GM04503 (cell line): ENCODE measurements around the gene GDPD4.

Experiments used
- DNase-seq: peaks from one replicate; pipeline ENCODE4 v3.0.0-alpha.2; 2012; ENCODE audit warnings: low read depth

Gene GDPD4

DNA sequence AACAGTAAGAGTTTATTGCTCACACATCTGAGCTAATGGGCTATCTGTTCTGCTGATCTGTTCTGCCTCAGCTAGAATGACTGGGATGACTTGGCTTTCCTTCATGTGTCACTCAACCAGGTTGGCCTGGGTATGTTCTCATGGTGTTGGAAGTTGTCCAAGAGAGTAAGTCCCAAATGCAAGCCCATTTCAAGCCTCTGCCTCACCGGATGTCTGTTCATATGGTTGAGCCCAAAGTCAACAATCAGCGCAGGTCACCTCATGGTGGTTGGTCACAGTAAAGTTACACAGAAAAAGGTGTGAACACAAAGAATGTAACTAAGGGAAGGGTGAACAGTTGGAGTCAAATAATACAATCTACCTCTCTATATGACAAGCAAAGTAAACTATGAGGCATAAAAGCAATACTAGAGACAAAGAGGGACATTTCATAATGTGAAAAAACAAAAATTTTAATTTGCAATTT is 1.9 kb downstream of the GDPD4 start:
- no peak for DNase-seq

DNA sequence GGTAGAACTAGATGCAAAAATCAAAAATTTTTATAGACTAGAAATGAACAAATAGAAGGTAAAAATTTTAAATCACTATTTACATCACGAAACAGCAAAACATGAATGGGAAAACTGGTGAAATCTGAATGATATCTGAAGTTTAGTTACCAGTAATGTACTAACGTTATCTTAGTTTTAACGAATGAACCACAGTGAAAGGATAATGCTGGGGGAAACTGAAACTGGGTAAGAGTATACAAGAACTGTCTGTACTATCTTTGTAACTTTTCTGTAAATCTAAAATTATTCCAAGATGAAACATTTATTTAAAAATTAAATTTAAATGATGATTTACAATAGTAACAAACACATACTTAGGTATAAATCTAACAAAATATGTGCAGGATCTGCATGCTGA is 7.4 kb downstream of the GDPD4 start:
- no peak for DNase-seq

DNA sequence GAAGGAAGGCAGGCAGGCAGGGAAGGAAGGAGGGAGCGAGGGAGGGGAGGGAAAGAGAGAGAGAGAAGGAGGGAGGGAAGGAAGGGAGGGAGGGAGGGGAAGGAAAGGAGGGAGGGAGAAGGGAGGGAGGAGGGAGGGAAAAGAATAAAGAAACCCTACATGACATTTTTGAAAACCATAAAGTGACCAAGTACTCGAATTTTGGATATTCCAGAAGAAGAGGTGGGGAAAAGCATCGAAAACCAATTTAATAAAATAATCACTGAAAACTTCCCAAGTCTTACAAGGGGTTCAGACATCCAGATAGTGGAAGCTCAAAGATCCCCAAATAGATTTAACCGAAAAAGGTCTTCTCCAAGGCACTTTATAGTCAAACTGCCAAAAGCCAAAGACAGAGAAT is 11.7 kb downstream of the GDPD4 start:
- no peak for DNase-seq

DNA sequence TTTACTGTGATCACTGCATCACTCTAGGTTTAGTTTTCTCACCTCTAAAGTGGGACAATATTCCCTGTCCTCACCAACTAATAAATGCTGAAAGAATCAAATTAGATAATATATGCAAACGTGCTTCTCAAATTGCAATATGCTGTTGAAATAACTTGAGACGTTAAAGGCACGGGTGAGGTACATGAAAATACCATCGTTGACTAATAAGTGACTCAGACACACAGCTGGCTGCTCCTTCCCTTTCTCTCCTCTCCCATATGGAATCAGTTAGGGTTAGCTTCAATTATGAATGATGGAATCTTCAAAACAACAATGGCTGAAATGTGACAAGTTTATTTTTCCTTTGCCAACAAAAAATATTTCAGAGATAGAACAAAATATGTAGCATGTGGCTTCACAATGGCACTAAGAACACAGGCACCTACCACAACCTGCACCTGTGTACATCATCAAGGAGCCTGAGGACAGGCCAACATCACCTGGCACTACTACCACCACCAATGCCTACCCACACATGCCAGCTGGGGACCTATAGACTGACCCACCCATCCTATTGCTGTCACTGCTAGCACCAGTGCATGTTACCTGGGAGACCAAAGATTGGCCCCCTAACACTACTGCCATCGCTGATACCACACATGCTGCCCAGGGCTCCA is 13.7 kb downstream of the GDPD4 start:
- DNase-seq: peak; percentile 67

DNA sequence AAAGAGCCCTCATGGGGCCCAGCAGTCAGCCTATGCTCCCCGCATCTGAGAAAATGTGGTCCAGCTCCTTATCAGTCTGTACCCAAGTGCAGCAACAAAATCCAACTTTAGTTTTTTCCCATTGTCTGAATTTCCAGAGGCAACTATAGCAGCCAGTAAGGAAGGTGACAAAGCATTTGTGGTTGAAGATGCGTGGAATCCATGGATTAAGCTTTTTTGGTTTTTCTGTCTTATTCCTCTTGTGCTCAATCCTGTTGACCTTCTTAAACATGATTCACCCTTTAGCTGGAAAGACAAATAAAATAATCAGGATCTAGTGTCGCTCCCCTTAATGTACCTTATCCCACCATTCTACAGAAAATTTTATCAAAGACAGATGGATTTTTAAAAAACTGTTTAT is 14.3 kb downstream of the GDPD4 start:
- DNase-seq: no peak

DNA sequence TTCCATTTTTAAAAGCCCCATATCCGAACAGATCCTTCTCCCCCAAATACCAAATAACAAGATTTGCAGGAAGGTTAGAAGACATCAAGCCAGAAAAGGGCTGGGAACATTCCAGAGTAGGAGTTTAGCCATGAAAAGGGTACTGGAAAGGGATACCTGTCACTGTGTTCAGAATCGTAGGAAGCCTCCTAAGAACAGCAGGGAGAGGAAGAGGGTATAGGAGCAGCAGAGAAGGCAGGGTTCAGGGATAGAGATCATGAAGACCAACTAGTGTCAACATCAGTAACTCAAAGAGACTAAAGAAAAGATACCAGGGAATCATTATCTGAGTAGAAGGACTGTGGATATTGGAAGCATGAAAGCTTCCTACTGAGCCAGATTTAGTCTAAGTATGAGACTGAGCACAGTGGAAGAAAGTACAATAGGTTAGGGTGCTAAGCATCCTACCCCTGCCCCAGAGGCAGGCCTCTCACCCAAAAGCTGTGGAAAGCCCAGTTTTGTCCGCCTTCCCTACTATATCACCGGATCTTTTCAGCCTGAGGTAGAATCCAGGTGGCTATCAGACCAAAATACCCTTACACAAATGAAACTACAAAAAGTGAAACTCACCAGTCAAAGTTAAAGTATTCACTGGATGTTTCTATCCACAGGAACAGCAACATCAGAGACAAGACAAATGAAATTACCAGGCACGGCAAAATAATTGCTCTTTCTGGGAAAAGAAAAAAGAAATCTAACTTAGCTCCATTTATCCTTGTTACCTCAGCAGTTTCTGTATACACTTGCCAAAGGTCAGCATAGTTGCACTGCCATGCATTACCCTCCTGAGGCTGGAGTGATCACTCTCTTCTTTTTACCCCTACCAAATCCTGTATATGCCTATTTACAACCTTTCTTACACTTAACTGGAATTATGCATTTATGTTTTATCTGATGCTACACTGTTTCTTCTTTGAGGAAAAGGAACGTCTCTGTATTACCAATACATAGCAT is 16.7 kb downstream of the GDPD4 start:
- DNase-seq: no peak

DNA sequence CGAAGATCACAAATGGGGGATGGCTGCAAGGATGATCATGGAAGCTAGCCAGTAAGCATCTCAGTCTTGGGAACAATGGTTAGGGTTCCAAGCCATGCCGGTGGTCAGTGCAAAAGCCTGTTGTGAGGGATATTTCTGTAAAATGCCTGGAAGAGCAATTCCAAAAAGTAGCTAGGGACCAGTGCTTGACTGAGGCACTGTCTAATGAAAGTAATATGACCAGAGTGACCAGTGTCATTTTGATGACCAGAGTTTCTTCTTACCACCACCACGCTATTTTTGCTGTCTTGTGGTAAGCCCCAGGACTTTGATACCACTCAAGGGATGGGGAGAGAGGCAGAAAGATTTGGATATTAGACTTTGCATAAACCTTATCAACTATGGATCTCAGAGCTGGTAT is 18.4 kb downstream of the GDPD4 start:
- DNase-seq: no peak

DNA sequence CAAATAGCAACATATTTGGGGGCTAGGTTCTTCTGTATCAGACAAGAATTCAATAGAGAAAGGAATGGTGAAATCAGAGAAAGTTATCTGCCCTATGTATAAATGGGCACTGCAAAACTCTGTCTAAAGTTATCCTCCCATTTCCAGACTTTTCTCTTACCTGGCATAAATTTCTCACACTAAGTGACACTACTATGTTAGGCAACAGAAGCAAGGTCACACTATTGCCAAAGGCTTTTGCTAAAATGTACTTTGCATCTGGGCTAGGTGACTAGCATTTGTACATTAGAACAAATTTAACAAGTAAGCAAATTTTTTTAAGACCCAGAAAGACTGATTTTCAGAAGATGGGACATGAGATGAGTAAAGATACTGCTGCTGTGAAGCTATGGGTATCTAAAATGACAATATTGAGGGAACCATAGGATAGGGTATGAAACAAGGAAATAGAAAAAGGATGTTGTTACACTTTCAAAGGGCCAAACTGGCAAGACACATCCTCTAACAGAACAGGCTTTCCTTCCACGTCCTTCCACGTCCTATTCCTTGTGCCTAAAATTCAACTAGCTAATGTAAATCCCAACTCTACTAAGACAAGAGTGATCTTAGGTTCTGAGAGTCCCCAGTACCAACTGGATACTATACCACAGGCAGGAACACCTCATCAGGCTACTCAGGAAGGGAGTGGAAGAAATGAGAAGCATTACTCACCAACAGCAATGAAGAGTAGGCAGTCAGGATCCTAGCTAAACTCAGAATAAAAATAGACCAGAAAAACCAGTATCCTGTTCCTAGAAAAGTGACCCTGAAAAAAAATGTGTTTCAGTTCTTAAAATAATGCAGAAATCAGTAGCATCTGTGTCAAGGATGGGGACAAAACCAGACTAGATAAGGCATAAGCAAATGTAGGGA is 22.6 kb downstream of the GDPD4 start:
- no peak for DNase-seq

DNA sequence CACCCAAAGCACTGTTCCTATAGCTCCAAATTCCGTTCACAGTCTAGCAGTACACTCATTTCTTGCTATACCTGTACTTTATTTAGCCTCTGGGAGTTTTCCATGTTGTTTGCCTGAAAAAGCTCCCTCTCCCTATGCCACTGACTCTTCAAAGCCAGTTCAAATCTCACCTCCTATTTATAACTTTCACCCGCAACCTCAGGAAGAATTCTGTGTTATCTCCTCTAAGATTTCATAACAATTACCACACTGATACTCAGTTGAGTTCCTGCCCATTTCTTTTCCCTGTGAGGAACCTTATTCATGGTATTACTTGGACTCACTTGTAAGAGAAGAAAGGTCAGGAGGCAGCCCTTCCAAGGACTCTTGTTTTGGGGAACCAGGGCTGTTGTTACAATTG is 25.2 kb downstream of the GDPD4 start:
- DNase-seq: no peak

DNA sequence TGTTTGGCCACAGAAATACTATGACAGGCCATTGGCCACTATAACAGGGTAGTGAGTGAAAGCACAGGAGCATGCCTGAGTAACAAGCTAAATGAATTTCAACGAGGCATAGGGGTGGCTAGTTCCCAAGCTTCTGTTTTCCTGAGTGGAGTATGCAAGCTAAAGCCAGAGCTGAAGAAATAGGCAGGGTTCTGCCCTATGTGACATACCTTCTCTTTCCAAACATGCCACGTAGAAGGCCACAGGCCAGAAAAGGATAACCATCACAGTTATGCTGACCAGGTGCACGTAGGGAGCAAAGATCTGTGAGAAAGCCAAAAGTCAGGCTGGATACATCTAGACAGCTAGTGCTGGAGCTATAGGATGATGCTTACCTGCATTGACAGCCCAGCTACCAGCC is 30.6 kb downstream of the GDPD4 start:
- DNase-seq: no peak

DNA sequence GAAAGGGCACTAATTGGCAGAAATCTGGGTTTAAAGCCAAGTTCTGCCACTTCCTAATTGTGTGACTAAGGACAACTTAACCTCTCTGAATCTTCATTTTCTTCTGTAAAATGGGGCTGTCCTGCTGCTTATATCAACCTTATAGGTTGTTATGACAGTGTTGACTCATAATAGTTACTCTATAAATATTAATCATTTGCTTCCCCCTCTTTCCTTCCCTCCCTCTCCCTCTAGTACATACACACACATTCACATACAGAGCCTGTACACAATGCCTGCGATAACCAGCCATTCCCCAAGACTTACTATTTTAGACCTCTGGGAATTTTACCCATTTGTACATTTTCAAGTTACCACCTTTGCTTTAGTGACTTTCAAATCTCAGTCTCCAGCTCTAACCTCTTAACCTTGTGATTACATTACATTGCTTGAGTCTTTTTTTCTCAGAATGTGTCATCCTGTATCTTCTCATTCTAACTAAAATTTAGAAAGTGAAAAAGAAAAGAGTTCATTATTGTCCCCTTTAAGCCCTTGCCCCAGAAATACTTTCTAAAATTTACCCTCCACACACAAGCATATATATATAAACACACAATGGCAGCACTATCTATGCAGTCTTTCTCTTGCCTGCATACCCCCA is 31.9 kb downstream of the GDPD4 start:
- no peak for DNase-seq

DNA sequence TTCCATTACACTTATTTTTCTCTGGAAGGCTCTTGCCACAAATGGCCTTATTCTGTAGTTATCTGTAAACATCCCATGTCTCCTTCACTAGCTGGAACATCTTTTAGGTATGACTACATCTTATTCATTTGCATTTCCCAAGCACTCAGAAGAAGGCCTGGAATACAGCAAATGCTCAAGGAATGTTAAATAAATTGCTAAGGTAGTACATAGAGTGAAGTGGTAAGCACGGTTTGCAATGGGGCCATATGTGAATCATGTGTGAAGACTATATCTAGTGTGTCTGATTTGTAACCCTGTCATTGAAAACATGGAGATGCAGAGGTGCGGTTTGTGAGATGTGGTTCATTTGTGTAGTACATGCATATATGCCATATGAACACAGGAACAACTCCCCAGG is 33.5 kb downstream of the GDPD4 start:
- DNase-seq: peak; percentile 70

DNA sequence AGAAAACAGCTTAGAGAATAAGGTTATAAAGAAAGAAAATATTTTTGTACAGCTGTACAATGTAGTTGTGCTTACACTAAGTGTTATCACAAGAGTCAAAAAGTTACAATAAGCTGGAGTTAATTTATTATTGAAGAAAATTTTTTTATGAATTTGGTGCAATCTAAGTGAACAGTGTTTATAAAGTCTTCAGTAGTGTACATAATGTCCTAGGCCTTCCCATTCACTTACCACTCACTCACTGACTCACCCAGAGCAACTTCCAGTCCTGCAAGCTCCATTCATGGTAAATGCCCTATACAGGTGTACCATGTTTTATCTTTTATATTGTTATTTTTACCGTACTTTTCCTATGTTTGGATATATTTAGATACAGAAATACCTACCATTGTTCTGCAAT is 34.7 kb downstream of the GDPD4 start:
- DNase-seq: no peak

DNA sequence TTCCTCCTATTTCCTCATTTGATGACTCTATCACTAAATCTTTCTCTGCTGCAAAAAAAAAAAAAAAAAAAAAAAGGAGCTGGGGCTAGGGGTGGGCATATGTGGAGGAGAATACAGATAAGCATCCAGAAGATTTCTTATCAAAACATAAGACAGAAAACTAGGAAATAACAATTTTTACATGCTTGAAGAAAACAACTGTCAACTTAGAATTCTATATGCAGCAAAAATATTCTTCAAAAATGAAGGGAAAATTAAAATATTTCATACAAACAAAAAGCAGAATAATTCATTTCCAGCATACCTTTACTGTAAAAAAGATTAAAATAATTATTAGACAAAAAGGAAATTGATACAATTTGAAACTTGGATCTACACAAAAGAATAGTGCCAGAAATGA is 38.7 kb downstream of the GDPD4 start:
- DNase-seq: no peak

DNA sequence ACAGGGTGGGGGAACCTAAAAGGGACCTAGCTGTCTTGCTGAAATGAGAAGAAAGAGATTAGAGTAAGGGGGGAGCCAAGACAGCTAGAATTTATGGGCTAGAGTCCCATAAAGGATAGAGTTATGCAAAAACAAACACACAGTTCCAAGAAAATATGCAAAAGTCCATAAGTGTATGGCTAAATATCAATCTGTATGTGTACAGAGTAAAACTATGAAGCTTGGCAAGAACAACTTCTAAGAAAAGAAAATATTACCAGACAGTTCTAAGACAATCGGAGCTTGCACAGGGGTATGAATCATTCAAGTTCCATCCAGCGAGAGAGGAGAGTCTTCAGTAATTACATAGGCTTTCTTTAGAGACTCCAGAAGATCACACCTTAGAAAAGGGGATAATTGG is 41.8 kb downstream of the GDPD4 start:
- DNase-seq: no peak

DNA sequence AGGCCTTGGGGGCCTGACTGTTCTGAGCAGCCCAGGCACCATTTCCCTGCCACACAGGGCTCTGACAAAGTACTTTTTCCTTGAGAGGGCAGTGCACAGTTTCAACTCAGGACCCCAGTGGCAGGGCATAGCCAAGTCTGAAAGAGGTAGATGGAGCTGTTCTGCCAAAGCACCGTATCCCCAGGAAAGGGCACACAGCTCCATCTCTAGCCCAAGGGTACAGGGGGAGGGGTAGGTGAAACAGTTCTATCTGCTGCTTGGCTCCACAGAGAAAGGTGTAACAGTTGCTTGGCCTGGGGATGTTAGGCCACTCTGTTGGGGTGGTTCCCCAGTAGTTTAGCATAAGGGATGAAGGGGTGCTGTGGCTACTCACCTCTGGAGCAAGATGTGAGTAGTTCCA is 47.8 kb downstream of the GDPD4 start:
- DNase-seq: no peak

DNA sequence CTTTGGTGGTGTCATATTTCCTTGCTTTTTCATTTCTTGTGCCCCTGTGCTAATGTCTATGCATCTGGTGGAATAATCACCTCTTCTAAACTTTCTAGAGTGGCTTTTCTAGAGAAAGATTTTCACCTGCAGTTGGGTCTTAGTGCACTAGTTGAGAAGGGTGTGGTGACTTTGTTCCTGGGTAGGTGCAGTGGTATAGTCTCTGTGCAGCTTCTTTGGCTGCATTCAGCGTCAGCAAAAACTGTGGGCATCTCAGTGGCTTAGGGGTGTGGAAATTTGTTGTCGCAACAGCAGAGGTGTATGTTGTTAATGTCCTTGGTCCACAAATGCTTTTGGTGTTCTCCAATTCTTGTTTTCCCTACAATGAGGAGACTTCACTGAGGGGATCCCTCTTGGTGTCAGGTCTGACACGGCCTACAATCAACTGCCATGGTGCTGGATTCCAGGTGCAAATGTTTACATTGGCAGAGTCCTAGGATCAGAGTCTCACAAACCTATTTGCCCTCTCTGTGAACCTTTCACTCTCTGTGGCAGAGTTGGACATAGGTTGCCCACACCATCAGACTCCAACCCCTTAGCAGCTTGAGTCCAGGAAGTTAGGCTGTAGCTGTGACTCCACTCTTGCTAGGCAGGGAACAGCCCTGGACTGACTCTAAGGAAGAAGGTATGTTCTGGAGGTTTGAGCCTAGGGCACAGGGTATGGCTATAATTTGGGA is 48.8 kb downstream of the GDPD4 start:
- no peak for DNase-seq

DNA sequence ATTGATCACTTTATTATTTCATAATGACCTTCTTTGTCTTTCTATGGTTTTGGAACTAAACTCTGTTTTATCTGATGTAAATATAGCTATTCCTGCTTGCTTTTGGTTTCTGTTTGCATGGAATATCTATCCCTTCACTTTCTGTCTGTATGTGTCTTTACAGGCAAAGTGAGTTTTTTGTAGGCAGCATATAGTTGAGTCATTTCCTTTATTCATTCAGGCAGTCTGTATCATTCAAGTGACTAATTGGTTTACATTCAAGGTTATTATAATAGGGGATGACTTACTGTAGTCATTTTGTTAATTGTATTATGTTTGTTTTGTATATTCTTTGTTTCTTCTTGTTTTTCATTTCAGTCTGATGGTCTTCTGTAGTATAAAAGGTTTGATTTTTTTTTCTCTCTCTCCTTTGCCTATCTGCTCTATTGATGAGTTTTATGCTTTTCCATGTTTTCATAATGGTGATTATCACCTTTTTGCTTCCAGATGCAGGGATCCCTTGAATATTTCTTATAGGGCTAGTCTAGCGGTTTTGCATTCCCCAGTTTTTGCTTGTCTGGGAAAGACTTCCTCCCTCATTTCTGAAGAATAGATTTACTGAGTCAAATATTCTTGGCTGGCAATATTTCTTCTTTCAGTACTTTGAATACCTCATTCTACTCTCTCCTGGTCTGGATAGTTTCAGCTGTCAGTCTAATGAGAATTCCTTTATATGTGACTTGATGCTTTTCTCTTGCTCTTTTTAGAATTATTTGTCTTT is 50.4 kb downstream of the GDPD4 start:
- no peak for DNase-seq

DNA sequence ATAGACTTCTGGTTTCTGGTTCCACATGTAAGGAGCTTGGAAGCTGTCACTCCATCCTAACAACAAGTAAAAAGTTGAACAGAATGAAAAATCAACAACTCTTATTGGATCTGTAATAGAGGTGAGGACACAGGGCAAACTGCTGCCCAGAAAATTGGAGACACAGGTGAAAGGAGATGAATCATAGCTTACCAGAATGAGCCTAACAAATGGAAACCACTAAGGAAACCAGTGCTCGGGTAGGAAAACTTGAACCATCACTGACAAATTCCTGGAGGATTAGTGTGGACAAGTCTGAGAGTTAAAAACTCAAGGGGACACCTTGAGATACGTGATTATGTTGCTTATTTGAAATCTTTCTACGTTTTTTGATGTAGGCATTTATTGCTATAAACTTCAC is 52.1 kb downstream of the GDPD4 start:
- no peak for DNase-seq

DNA sequence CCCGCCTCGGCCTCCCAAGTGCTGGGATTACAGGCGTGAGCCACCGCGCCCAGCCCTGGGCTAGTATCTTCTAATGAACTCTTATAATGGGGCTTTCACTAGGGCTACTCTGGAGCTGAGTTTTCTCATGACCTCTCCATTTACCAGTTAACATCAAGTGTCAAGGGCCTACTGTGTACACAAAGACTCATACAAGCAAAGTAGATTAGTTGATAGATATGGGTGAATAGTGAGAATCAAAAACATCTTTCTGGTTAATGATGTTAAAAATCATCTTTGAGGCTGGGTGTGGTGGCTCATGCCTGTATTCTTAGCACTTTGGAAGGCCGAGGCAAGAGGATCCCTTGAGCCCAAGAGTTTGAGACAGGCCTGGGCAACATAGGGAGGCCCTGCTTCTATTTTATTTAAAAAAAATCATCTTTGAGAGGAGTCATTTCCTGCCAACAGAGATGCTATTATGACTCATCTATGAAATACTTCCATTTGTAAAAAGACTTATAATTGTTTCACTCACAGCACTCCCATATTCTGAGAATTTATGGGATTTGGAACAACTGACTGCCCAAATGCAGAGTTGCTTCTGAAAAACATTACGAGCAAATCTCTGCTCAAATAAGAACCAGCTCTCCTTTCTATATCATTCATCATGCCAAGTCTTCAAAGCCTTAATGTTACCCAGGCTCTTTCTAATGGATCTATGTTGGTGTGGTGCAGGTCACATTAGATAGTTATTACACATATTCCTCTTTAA is 57.0 kb downstream of the GDPD4 start:
- peak; percentile 91 for DNase-seq
